ENCODE measurements around the gene IMPDH1. TPM values are rescaled to one million over a fixed set of nuclear protein-coding genes. Genes with fewer than 3 reads are reported as not detected.

IMPDH1 gene
- total RNA-seq, 4 donors from 2014 or later: 29.1 to 72.1 (median 56.0) TPM

DNA sequence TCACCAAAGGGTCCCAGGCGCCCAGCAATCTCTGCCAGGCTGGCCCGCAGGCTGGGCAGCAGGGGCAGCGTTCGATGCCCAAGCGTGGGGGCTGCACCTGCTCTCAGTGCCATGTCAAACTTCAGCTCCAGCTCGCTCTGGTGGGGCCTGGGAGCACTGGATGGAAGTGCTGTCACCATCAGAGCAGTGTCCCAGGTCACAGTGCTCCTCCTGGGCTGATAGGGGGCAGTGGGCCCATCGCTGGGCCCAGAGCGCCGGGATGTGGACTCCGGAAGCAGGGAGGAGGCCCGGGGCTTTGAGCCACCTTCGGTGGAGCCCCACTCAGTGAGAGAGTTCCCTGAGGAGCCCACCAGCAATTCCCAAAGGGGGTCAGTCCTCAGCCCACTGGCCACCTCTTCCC lies 50.4 kb downstream of the IMPDH1 start:
- DNase-seq (ENCODE audit: extremely low spot score): no peak
- Histone ChIP-seq H3K36me3 (no peaks in the 10 kb centered on the region), H3K27me3 (peaks cover 0 to 47% (median 0%) of the 10 kb centered on the region in 4 donors), H3K4me1 (peaks cover 10 to 26% (median 24%) of the 10 kb centered on the region in 4 donors), H3K4me3 (no peak overlapping the region), H3K9me3 (no peaks in the 10 kb centered on the region), H3K27ac (replicated peaks in 1 of 4) (no peak overlapping the region)
- no peak for TF ChIP-seq EP300 (IDR thresholded peaks at IDR 0.05)
- TF ChIP-seq CTCF (IDR thresholded peaks at IDR 0.05): no peak
- TF ChIP-seq POLR2AphosphoS5 (IDR thresholded peaks at IDR 0.05): no peak
- no peak for TF ChIP-seq POLR2A (IDR thresholded peaks at IDR 0.05; ENCODE audit: low read depth)
- WGBS: no CpG with 5 or more reads among the region's 12 CpGs
- intact Hi-C loops (cut with DNase I): no loop called here

- H3K27me3 ChIP-seq: peaks cover 0 to 47% (median 0%) of the 10 kb centered on the region in 4 donors
- peaks cover 10 to 26% (median 24%) of the 10 kb centered on the region in 4 donors for H3K4me1 ChIP-seq
- DNase-seq (ENCODE audit: extremely low spot score): no peak
- no peak overlapping the region for H3K27ac ChIP-seq (replicated peaks in 1 of 4)
- WGBS: 76% methylated on average over 1 of the region's 1 CpG
- intact Hi-C loops (cut with DNase I): no loop called here
- H3K9me3 ChIP-seq: no peaks in the 10 kb centered on the region
- no peak overlapping the region for H3K4me3 ChIP-seq
- TF ChIP-seq EP300 (IDR thresholded peaks at IDR 0.05): no peak
- no peak for TF ChIP-seq POLR2A (IDR thresholded peaks at IDR 0.05; ENCODE audit: low read depth)
- TF ChIP-seq POLR2AphosphoS5 (IDR thresholded peaks at IDR 0.05): no peak
- TF ChIP-seq CTCF (IDR thresholded peaks at IDR 0.05): no peak
- no peaks in the 10 kb centered on the region for H3K36me3 ChIP-seq
Observed at GRCh38 chr7:128358233-128358632, 51.5 kb downstream of the IMPDH1 start.

GRCh38 chr7:128357217-128357613 lies 52.6 kb downstream of the IMPDH1 start:
- 87% methylated on average over 6 of the region's 6 CpGs for WGBS
- Histone ChIP-seq H3K27me3 (peaks cover 0 to 53% (median 5%) of the 10 kb centered on the region in 4 donors), H3K27ac (replicated peaks in 1 of 4) (no peak overlapping the region), H3K36me3 (no peaks in the 10 kb centered on the region), H3K4me1 (peaks cover 10 to 28% (median 28%) of the 10 kb centered on the region in 4 donors), H3K9me3 (no peaks in the 10 kb centered on the region), H3K4me3 (no peak overlapping the region)
- TF ChIP-seq CTCF (IDR thresholded peaks at IDR 0.05) (no peak), POLR2A (IDR thresholded peaks at IDR 0.05; ENCODE audit: low read depth) (no peak), POLR2AphosphoS5 (IDR thresholded peaks at IDR 0.05) (no peak), EP300 (IDR thresholded peaks at IDR 0.05) (no peak)
- no peak for DNase-seq (ENCODE audit: extremely low spot score)
- intact Hi-C loops (cut with DNase I): no loop called here

GRCh38 chr7:128356546-128357216 lies 53.1 kb downstream of the IMPDH1 start:
- Histone ChIP-seq H3K9me3 (no peaks in the 10 kb centered on the region), H3K36me3 (no peaks in the 10 kb centered on the region), H3K27me3 (peaks cover 0 to 53% (median 5%) of the 10 kb centered on the region in 4 donors), H3K27ac (replicated peaks in 1 of 4) (no peak overlapping the region), H3K4me3 (no peak overlapping the region), H3K4me1 (peaks cover 7 to 28% (median 27%) of the 10 kb centered on the region in 4 donors)
- TF ChIP-seq POLR2AphosphoS5 (IDR thresholded peaks at IDR 0.05) (no peak), EP300 (IDR thresholded peaks at IDR 0.05) (no peak), POLR2A (IDR thresholded peaks at IDR 0.05; ENCODE audit: low read depth) (no peak), CTCF (IDR thresholded peaks at IDR 0.05) (no peak)
- intact Hi-C loops (cut with DNase I): no loop called here
- WGBS: 92% methylated on average over 2 of the region's 2 CpGs
- DNase-seq (ENCODE audit: extremely low spot score): no peak

All from esophagus muscularis mucosa (tissue), 4 donors.